GM12865 (cell line): ENCODE data around the gene ADK.

Experiments used
- DNase-seq: peaks from one replicate; pipeline ENCODE4 v3.0.0; 2010; ENCODE audit warnings: low read depth
- H3K4me3 ChIP-seq: 2 replicates; pipeline ENCODE4 v1.5.1; 2011; ENCODE audit warnings: mild to moderate bottlenecking, low read depth, low read length, control low read depth
- CTCF ChIP-seq: IDR thresholded peaks from 2 replicates; pipeline ENCODE4 v1.5.1; 2011; ENCODE audit warnings: low read length, control low read depth, low read depth, inconsistent platforms; ENCODE audit not compliant: insufficient read depth; ENCODE audit errors: missing control alignments

Gene ADK

DNA sequence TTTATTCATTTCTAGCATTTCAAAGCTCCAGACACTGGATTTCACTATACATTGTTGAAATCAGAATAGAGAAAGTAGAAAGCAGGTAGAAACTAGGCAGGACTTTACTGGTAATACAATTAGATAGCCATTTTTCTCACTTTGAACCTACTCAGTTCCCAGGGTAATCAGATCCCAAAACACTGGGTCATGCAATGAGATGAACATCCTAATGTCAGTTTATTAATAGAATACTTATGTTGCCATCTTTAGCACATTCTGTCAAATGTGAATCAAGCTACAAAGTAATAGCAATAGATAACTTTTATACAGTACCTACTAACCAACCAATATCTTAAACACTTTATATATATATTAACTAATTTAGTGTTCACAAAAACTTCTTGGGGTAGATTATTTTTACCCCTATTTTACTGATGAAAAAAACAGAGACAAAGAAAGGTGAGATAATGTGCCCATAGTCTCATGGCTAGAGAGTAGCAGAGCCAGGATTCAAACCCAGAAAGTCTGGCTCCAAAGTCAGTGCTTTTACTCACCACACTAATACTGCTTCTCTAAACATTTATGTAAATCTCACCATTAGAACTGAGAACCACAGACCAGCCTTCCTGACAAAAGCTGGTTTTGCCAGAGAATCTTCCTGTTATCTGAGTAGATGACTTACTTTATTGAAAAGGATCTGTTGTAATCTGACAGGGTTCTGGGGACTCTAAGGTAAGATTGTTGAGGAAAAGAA is 521.6 kb downstream of the ADK start:
- DNase-seq, result peak; percentile 52
- TF ChIP-seq CTCF, result no peak
- no peak overlapping the region for H3K4me3 ChIP-seq

DNA sequence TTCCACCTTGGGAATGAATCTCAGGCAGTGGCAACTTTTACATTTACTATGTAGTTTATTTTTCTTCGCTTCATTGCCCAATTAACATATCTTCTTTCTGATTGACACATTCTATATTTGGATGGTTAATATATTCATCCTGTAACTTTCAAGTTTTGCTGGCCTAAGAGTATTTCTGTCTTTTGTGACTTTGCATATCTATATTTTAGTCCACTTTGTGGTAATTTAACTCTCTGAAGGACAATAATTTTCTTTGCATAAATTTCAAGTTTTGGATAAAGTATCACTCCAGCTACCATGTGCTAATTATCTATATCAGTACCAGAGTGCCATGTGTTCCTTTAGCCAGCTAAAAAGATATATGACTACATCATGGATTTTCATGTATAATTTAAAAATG is 523.9 kb downstream of the ADK start:
- no peak for TF ChIP-seq CTCF
- DNase-seq, result no peak
- H3K4me3 ChIP-seq, result no peak overlapping the region

DNA sequence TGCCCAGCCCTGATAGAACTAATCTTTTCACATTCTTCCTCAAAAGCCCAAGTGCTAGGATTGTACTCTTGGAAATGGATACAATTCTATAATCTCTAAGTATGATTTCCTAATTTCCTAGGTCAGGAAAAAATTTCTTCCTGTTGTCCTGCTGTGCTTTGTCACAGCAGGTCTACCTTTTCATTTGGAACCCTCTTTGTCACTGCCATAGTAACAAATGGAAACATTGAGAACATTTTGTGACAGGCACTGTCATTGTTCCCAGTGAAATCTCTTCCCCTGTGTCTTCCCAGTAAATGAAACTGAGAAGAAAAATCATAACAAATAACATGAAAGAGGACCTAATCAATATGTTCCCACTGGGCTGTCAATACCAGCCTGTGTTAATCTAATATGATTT is 524.5 kb downstream of the ADK start:
- DNase-seq, result no peak
- H3K4me3 ChIP-seq, result no peak overlapping the region
- TF ChIP-seq CTCF, result no peak

DNA sequence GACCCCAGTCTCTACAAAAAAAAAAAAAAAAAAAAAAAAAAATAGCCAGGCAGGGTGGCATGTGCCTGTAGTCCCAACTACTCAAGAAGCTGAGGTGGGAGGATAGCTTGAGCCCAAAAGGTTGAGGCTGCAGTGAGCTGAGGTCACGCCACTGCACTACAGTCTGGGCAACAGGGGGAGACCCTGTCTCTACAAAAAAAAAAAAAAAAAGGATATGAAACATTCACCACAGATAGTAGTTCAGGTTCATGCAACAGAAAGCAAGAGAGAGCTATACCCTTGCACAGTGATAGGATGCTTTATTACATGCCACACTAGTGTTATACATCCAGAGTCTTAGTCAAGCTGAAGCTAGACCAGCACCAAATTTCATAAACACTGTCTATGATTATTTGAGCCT is 526.9 kb downstream of the ADK start:
- no peak overlapping the region for H3K4me3 ChIP-seq
- DNase-seq, result peak; percentile 85
- no peak for TF ChIP-seq CTCF

- DNase-seq, result no peak
- TF ChIP-seq CTCF, result no peak
- no peak overlapping the region for H3K4me3 ChIP-seq
These were observed 531.1 kb downstream of the ADK start for GRCh38 chr10:74681917-74682627.

DNA sequence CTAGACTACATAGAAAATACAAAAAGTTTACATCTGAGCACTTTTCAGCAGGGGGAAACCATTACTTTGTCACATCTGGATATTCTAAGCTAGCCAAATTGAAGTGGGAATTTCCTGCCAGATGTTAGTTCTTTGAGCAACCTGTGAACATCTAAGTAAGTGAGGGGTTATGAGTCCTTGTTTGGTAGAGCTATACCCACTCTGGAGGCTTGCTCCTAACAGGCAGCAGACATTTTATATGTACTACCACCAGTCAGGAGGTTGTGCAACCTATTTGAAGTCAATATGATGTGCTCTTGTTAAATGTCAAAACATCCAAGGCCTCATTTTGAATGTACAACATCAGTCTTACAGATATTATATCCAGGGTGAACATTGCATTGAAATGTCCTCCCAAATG is 532.0 kb downstream of the ADK start:
- H3K4me3 ChIP-seq, result no peak overlapping the region
- DNase-seq, result peak; percentile 43
- no peak for TF ChIP-seq CTCF
